Activated CD4-positive, alpha-beta T cell treated with anti-CD3 and anti-CD28 coated beads, Interleukin-2, amount 50 U/mL, for 16 hours (primary cell): ENCODE measurements around the gene SNX20.

Experiments used
- DNase-seq: peaks from one replicate; pipeline ENCODE4 v3.0.0-alpha.2; 2020

Gene SNX20

DNA sequence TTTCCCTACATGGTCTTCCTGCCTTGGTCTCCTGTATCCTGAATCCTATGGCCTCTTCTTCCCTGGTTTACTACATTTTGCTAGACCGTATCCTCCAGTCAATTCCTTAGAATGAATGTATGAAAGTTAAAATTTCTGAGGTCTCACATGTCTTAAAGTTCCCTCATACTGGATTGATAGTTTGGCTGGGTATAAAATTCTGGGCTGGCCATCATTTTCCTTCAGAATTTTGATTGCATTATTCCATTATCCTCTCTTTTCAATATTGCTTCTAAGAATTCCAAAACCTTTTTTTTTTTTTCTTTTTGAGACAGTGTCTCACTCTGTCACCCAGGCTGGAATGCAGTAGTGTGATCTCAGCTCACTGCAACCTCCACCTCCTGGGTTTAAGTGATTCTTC lies 23.1 kb upstream of the SNX20 start:
- DNase-seq = no peak

DNA sequence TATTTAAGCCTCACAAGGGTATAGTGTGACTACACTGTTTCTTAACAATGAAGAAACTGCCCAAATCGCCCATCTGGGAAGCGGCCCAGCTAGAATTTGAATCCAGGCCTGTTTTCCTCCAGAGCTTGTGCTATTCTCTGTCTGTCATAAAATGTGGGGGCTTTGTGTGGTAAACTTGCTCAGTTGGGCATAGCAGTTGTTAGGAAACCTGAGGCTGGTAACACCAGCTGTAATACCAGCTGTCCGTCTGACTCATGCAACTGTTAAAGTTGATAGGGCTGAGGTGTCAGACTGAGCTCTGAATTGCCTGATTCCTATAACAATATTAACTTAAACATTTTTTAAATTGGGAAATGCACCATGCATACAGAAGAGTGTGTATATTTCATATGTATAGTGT lies 21.6 kb upstream of the SNX20 start:
- DNase-seq = no peak

DNA sequence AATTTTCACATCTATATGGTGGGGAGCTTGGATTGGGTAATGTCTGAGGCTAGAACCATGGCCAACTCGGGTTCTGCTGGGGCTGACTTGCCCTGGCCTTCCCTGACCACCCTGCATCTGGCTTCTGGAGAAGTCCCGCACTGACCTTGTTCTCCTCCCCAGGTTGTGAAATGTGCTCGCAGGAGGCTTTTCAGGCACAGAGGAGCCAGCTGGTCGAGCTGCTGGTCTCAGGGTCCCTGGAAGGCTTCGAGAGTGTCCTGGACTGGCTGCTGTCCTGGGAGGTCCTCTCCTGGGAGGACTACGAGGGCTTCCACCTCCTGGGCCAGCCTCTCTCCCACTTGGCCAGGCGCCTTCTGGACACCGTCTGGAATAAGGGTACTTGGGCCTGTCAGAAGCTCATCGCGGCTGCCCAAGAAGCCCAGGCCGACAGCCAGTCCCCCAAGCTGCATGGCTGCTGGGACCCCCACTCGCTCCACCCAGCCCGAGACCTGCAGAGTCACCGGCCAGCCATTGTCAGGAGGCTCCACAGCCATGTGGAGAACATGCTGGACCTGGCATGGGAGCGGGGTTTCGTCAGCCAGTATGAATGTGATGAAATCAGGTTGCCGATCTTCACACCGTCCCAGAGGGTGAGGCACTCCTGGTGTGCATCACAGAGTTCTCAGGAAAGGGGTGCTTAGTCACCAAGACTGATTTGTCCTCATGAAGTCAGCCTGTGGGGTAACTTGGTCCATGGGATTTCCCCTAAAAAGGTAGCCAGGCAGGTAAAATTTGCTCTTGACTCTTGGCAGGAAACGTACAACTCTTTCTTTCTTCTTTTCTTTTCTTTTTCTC lies 18.4 kb upstream of the SNX20 start:
- DNase-seq = peak; percentile 74

DNA sequence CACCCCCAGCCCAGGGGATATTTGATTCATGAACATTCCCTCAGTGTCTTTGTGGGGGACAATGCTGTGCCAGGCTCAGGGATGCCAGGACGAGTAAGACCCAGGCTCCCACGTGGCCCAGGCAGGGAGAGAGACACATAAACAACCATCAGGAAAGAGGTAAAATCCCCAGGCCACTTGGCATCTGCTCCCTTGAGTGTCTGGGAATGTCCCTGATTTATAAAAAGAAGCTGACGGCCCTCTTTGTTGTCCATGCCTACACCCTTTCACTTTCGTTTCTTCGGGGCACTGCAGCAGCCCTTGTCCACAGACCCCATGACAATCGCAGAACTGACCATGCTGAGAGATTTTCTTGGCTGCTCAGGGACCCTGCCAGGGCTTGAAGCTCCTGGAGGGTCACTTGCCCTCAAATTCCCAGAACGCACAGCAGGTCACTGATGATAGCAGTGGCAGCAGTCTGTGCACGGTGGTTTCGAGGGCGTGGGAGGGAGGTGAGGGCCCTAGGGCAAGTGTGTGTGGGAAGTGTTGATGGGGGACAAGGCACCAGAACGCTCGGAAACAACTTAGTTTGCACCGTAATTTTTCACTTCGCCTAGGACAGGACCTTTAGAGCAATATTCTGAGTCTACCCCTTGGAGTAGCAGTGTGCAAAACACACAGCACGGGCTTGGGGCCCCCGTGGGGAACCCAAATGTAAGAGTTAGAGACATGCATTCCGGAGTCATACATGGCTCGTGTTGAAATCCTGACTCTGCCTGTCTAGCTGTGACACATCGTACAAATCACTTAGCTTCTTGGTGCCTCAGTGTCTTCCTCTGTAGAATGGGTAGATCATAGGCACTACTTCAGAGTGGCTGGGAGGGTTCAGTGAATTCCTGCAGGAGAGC lies 17.0 kb upstream of the SNX20 start:
- DNase-seq = peak; percentile 50

DNA sequence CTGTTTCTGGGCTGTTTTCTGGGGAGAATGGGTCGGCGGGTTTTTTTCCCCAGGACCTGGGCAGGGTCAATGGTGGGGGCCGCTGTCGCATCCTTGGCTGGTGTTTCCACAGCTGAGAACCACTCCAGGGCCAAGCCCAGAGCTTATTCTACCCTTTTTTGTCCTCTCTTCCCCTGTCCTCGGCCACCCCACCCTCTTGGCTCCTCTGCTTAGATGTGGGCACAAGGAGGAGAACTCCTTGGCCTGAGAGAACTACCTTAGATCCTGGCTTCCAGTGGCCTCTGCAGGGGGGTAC lies 16.3 kb upstream of the SNX20 start:
- no peak for DNase-seq

DNA sequence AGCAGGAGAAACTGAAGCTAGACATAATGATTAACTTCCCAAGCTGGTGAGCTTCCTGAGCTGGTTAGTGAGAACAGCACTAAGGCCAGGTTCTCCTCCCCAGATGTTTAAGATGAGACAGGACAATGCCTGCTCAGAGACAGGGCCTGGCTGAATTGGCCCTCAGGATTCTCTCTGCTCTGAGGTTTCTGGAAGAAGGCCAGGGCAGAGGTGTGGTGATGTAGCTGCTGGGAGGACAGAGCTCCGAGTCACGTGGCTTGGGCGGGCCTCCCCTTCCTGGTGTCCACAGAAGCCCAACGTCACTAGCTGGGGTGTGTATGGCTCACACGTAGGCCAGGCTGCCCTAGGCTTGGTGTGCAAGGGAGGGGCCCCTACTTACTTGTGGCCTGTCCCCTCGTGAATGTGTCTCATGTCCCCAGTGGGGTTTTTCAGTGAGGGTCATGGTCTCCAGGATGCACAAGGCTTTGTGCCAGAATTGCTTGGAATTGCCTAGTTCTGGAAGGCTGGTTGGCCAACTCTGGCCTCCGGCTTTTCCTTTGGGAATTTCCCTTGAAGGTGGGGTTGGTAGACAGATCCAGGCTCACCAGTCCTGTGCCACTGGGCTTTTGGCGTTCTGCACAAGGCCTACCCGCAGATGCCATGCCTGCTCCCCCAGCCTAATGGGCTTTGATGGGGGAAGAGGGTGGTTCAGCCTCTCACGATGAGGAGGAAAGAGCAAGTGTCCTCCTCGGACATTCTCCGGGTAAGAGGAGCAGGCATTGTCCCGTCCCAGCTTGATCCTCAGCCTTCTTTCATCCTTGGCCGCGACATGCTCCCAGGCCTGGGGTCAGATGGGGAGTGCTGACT lies 15.7 kb upstream of the SNX20 start:
- peak; percentile 65 for DNase-seq

DNA sequence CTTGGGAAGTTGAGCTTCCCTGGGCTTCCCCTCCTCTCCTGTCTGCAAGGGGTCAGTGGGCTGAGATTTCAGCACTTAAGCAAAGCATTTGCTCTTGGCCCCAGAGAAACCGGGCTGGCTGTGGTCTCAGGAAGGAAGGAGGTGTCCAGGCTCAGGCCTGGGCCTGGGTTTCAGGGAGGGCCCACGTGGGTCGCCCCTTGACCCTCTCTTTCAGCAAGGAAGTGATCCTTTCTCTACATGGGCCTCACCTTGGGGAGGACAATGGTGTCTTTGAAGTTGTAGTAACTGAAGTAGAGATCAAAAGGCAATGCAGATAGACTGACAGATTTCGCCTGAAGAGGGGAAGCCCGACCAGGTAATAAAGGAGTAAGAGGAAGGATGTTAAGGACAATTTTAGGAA lies 15.0 kb upstream of the SNX20 start:
- no peak for DNase-seq

DNA sequence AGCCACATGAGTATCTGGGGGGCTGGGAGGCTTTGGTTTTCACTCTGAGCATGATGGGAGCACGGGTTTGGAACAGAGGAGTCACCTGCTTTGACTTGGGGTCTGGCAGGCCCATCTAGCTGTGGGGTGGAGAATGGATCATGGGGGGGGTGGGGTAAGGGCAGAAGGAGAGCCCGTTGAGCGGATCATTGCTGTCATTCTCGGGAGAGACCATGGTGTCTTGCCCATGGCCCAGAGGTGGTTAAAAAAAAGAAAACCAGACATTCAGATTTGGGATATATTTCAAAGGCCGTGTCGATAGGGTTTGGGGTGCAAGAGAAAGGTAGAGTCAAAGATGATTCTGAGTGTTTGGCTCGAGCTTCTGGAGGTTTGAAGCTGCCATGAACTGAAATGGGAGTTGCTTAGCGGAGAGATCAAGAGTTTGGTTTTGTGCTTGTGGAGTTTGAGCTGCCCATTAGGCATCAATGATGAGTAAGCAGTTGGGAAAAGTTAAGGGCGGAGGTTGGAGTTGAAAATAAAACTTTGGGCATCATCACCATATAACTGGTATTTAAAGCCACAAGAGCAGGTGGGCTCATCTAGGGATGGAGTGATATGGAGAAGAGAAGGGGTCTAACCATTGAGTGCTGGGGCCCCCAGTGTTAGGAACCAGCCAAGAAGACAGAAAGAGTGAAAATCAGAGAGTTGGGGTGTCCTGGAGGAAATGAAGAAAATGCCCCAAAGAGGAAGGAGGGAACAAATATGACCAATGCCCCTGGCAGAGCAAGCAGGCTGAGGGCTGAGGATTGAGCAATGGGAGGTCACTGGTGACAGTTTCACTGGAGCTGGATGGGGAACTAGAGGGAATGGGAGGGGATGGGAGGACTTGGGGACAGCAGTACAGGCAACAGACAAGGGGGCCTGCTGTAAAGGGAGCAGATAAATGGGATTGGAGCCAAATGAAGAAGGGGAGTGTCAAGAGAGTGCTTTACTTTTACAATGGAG lies 14.2 kb upstream of the SNX20 start:
- DNase-seq = no peak

DNA sequence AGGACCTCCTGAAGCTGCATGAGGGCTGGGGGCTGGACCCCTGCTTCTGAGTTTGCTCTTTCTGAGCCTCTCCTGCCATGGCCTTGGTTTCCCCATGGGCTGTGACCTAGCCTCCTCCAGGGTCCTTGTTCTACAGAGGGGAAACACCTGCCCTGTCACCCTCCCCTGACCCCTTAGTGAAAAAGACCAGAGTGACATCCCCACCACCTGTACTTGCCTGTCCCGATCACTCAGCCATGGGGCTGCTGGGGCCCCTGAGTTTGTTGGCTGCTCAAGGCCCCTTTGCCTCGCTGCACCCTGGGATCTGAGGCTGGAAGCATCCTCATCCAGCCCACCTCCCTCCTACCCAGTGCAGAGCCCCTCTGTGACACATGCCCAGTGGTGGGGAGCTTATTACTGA lies 13.1 kb upstream of the SNX20 start:
- no peak for DNase-seq

DNA sequence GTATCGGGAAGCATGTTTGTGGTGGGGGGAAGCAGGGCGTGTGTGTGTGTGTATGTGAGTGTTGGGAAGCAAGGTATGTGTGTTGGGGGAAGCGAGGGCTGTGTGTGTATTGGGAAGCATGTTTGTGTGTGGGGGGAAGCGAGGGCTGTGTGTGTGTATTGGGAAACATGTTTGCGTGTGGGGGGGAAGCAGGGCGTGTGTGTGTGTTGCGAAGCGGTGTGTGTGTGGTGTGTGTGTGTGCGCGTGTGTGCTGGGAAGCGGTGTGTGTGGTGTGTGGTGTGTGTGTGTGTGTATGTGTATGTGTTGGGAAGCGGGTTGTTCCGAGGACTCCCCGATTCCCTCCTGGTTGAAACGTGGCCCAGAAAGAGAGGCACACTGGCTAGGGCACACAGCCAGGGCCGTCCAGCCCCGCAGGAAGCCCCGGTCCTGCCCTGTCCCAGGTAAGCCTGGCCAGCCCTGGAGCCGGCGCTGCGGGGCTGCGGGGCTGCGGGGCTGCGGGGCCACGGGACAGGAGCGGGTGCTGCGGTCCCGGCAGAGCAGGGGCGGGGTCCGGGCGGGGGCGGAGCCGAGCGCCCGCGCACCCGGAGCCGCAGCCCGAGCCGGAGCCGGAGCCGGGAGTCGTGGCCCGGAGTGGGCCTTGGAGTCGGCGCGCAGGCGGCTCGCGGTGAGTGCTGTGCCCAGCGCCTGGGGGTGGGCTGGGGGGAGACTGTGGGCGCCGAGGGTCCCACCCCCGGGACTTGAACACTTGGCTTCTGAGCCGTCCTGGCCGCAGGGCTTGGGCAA lies 12.1 kb upstream of the SNX20 start, which contains the start of gene NOD2:
Gene NOD2 (plus strand): TSS at position 608 of the 783 bp plus-strand sequence. CDS start 5,890 bp downstream, outside the sequence.
- DNase-seq = no peak

DNA sequence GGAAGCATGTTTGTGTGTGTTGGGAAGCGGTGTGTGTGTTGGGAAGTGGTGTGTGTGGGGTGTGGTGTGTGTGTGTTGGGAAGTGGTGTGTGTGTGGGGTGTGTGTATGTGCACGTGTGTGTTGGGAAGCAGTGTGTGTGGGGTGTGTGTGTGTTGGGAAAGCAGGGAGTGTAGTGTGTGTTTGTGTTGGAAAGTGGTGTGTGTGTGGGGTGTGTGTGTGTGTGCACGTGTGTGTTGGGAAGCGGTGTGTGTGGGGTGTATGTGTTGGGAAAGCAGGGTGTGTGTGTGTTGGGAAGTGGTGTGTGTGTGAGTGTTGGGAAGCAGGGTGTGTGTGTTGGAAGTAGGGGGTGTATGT lies 11.5 kb upstream of the SNX20 start:
- DNase-seq = no peak

DNA sequence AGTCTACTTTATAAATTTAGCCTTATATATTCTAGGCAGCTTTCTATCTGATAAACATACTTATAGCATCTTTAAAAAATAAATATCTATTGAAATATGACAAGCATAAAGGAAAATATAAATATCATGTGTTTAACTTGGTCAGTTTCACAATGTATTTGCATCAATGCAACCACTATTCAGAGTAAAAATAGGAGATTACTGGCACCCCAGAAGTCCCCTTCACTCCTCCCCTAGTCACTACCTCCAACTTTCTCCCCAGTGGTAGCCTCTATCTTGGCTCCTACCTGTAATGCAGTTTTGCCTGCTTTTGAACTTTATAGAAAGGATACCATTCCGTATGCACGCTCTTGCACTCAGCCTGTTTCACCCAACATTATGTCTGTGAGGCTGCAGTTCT lies 9.1 kb upstream of the SNX20 start:
- DNase-seq = no peak

DNA sequence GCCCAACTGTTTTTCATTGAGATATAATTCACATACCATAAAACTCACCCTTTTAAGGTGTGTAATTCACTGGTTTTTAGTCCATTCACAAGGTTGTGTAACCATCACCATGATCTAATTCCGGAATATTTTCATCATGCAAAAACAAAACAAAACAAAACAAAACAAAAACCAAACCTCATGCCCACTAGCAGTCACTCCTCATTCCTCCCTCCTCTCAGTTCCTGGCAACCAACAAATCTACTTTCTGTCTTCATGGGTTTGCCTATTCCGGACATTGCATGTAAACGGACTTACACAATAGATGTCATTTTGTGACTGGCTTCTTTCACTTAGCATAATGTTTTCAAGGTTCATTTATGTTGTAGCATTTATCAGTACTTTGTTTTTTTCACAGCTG lies 7.8 kb upstream of the SNX20 start:
- DNase-seq = no peak

DNA sequence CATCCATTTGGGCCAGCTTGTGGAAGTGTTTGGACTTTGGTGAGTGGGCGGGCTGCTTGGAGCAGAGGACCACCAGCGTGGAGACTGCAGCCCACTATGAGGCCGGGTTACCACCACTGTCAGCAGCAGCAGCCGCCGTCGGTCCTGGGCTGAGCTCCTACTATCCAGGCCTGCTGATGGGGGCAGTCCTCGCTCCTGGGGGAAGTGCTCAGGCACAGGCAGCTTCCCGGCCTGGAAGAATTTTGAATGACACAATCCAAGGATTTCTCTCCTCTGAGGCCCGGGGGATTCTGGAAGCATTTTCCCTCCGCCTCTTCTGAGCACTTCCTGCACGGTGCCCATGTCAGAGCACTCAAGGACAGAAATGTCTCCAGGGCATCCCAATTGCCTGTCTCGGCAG lies 7.0 kb upstream of the SNX20 start:
- no peak for DNase-seq

DNA sequence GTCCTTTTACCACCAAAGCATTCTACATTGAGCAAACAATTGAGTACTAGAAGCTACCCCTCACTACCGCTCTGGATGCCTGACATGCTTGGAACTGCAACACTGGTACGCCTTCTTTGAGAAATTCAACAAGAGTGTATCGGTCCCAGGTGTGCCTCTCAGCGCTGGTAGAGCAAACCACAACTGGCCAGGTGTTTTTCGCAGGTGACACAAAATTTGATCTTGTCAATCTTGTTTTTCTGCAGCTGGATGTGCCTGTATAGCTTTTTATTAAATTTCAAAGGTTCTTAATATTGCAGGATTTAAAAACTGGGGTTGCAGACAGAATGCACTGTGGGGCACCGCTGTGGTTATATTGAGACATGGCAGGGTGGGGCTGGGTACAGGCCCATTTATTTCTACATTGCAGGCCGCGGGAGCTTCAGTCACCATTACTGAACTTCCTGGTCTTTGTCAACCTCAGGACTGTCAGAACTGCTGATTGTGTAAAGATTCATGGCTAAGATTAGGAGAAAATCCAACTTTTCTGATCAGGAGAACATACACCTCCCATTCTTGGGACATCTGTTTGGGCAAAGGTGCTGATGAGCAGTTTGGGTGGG lies 4.5 kb upstream of the SNX20 start:
- no peak for DNase-seq

DNA sequence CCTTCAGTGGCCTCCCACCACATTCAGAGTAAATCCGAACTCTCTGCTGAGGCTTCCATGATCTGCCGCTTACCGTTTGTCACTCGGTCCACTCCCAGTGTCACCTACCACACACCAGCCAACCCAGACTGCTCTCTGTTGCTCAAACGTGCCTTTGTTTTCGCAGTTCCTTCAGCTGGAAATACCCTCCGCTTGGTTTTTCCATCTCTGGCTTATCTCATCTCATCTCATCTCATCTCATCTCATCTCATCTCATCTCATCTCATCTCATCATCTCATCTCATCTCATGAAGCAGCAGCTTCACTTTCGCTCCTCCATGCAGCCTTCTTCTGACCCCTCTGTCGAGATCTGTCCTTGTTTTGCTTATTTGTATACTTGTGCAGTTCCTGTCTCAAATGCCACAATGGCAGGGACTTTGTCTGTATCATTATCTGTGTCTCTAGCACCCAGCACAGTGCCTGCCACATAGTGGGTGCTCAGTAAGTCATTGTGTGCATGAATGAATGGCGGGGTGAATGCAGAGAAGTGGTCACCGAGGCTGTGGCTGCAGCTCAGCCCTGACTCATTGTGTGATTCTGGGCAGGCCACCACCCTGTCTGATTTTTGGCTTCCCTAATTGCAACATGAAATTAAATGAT lies 3.8 kb upstream of the SNX20 start:
- DNase-seq = peak; percentile 75

DNA sequence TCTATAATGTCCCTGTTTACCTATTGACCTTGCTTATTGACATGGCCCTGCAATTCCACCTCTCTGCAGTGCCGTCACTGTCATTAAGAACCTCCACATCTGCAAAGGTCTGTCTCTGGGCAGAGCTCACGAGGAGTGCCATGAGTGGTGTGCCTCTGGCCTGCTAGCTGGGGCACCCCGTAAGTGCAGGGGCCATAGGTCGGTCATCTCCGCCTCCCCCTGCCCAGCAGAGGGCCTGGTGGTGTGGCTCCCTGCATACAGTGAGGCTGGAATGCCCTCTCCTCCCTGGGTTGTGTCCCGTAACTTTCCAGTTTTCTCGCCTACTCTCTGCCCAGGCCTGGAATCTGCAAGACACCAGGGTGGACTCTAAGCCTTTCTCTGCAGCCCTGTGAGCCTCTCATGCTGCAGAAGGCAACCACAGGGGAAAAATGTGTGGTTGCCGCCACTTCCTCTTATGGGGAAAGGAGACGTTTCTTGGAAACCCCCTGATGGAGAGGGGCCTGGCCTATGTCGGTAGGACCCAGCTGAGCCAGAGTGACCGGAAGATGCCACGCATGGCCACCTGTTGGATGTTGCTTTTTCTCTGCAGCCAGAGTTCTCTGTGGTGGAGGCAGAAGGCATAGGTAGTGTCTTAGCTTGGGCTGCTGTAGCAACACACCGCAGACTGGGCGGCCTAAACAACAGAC lies 2.7 kb upstream of the SNX20 start:
- peak; percentile 84 for DNase-seq

DNA sequence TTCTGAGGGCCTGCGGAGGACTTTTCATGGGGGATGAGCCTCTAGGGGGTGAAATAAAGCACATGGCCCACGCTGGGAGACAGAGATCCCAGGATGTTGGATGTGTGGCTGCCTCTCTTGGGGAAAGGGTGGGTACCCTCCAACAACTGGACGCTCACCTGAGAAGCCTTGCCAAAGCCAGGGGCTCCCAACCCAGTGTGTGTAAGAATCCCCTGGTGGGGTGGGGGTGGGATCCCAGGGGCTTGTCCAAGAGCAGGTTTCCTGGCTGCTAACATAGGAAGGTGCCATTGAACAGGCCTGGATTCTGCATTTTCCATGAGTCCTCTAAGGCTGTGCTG lies 587 bp downstream of the SNX20 start:
- no peak for DNase-seq

DNA sequence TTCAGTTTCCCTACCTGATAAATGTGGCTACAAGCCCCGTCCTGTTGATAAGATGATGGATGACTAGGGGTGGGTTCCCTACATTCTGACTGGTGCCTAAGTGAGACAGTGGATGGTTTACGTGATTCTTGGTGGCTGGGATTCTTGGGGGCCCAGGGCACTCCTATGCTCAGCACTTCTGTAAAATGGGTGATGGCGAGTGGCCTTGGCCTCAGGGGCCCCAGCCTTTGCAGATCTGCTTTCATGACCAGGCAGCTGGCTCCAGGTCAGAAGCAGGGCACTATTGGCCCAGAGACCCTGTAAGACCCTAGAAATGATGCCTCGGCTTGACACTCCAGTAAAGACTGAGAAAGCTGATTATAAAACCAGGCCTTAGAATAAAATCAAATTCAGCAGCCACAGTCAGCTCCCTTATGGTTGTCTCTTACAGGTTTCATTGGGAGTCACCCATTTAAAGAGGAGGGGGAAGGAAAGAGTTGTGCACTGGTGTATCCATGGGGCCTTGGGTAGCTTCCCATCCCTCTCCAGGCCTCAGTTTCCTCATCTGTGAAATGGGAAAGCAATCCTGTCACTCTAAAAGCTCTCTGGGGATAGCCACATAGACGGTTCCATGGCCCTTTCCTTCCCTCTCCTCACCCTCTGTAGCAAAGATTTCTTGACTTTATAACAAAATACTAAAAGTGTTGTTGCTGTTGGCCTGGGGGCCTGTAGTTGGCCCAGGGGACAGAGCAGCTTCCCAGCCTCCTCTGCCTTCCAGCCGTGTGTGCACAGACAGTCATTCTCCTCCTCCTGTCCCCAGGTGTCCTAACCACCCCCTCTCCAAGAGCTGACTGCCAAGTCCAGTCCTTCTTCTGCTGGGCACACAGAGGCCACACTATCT lies 1.2 kb downstream of the SNX20 start:
- no peak for DNase-seq
